GM18520 (cell line): Measurements from ENCODE around the gene CD72.
"Not testable (repeated sequence)": the region's sequence is repeated elsewhere in the genome, so short reads cannot be mapped to it uniquely, and the experiment has no call there.

ENCODE experiments used
- ATAC-seq: cut with Tn5 transposase; IDR thresholded peaks from one replicate; pipeline ENCODE4 v1.9.1; 2021; ENCODE audit not compliant: unreplicated experiment

CD72 gene

DNA sequence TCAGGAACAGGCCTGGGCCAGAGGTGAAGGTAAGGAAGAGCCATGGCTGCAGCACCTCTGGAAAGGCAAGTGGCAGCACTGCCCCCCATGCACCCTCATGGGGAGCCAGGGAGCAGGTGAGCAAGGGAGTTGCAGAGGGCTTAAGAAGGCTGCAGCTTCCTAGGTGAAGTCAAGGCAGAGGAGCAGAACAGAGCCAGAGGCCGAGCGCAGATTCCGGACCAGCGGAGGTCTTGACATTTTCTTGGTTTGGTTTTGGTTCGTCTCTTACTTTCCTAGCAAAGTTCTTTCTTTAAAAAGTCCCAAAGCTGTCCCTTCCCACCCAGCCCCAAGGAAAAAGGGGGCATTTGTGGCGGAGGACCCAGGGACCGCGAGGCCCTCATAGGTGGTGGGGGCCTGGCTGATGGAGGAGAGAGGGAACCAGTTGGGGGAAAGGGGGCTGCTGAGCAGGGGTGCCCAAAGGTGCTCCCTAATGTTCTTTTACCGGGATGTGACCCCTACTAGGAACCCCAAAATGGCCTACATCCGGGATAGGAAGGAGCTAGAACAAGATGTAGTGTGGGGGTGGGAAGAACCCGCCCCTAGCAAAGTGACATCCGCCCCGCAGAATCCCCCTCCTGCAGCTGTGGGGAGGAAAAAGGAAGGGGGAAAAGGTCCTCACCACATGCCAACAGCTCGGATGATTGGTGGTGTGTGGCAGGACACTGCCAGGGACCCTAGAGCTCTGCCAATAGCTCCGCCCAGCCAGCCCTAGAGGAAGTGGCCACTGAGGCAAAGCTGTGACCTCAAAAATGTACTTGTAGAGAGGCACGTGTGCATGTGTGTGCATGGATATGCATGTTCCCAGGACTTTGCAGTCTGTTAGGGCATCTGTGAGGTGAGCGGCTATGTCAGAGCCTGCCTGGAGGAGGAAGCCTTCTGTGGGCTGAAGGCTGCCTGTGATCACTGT, 914 bp upstream of the CD72 start:
- no peak for ATAC-seq

DNA sequence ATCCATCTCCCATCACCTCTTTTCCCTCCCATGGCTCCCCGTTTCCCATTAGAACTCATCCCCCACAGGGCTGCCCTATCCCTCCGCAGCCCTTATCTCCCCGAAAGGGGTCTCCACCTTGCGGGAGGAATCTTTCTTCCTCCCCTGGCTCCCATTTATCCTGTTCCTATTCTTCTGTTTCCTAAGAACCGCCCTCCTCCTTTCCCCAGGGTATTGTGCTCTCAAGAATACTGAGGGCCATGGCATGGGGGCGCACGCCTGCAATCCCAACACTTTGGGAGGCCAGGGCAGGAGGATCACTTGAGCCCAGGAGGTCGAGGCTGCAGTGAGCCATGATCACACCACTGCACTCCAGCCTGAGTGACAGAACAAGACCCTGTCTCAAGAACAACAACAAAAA, 665 bp downstream of the CD72 start:
- ATAC-seq: no peak

DNA sequence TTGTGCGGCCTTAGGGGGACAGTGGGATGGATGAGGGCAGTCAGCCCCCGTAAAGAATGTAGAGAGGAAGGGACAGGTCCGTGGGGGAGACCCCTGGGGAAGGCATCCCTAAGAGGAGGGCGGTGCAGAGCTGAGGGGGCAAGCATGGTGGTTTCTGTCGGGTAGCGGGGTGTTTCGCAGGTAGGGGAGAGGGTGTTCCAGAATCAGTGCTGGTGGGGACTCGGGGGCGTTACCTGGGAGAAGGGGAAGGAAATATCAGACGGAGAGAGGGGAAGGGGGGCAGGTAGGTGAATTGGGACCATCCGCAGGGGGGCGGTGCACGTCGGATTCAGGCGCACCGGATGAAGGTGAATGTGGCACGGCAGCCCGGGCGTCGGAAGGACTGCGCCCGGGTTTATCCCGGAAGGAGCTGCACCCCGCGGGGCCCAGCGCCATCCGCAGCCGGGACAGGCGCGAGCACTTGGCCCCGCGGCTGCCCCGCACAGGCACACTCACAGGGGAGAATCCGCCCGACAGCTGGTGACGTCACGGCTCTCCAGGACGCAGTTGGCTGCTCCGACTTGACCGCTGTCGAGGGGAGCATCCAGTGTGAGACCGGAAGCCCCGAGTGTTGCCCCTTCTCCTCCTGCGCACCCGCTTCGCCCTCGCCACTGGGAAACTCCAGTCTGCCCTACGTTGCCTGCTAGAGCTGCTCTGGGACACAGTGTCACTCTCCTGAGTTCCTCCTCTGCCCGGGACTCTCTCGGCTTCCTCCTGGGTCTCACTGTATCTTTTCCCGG, 1.3 kb downstream of the CD72 start:
- peak; percentile 35 for ATAC-seq

DNA sequence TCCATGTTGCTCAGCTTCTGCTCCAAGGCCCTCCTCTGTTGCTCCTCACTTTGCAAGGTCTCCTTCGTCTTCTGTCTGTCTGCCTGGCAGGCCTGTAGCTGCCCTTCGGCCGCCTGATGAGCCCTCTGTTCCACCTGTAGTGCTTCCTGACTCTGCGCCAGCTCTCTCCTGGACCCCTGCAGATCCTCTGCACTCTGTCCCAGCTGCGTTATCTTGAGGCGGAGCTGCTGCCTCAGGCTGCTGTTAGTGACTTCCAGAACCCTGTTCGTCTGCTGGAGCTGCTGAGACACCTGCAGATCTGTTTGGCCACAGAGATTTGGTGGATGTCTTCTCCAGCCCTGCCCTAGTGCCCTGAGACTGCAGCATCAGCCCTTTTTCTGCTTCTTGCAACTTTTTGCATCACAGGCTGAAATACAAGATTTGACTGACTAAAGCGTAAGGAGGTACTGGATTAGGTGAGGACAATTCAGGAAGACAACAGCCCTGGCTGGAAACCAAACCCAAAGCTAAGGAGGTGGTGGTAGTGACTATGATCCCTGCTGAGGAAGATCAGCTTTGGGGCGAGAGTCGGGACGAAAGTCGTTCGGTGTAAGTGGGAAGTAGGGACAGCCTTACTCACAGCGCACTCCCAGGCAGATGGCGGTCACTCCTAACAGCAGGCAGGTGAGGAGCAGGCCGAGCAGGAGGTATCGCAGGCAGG, 2.1 kb downstream of the CD72 start:
- no peak for ATAC-seq

DNA sequence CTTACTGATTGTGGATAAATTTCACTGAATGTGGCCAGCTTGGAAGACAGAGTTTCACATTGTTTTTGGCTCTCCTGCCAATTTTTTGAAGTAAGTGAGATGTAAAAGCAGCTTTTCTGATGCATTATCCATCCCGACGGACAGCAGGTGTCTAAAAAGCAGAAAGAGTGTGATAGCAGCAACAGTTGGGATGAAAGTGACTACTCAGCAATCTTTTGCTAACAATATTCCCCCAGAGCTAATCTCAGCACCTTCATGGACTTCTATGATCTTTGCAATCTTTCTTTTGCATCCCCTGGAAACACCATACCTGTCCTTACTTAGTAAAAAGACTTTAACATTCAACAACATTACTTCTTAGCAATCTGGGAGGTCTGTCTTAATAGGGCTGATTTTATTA, 5.4 kb downstream of the CD72 start:
- ATAC-seq: no peak

DNA sequence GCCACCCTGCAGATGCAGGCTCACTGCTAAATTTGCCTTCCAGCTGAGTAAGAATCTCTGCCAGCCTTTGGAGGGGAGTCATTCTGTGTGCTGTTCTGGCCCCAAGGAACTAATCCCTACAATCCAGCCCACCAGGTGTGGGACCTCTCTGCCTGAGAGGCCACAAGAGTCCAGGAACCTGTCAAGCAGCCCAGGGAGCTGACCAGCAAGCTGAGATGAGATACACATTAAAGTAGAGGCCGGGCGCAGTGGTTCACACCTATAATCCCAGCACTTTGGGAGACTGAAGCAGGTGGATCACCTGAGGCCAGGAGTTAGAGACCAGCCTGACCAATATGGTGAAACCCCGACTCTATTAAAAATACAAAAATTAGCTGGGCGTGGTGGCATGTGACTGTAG, 6.1 kb downstream of the CD72 start:
- not testable (repeated sequence) for ATAC-seq

DNA sequence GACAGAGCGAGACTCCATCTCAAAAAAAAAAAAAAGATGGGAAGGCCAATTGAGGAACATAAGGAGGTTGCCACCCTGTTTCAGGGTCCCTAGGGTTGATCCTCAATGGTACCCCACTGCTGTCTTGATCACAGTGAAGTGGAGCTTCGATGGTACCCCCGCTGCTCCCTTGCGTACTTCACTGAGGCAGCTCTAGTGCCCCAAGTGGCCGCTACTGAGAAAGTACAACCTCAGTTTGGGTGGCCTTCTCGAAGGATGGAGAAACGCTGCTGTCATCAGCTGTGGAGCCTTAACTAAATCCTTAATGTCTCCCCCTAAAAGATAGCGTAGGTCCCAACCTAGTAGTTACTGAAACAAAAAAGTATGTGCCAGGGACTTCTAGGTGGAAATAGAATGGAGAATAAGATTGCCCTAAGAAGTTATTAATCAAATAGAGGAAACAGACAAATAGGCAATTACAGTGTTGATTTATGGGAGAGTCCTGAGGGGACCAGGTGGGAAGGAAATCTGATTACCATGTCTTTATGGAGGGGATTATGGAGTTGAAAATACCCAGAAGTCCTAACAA, 6.9 kb downstream of the CD72 start:
- ATAC-seq: no peak

DNA sequence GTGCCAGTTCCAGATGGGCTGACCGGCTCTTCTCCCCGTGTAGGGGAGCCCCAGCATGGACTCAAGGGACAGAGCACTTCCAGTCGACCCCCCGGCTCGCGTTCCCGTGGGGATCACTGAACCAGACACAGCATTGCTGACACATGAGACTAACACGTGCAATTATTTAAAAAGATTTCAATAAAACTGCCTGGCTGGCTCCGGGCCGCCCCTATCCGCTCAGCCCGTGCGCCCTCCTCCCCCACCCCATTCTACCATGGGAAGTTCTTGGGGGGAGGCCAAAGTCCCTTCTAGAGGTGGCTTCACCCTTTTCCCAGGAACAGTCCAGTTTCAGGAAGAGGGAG, 8.4 kb downstream of the CD72 start:
- ATAC-seq: no peak

DNA sequence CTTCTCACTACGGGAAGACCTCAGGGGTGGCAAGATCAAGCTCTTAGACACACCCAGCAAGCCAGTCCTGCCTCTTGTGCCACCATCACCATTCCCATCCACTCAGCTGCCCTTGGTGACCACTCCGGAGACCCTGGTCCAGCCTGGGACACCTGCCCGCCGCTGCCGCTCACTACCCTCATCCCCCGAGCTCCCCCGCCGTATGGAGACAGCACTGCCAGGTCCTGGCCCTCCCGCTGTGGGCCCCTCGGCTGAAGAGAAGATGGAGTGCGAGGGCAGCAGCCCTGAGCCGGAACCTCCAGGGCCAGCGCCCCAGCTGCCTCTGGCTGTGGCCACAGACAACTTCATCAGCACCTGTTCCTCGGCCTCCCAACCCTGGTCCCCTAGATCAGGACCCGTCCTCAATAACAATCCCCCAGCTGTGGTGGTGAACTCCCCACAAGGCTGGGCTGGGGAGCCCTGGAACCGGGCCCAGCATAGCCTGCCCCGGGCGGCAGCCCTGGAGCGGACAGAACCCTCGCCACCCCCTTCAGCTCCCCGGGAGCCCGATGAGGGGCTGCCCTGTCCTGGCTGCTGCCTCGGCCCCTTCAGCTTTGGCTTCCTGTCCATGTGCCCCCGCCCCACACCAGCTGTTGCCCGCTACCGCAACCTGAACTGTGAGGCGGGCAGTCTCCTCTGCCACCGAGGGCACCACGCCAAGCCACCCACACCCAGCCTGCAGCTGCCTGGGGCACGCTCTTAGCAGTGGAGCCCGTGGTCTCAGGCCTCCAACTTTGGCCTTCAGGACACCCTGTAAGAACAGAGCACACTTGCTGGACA, 9.0 kb downstream of the CD72 start:
- no peak for ATAC-seq

DNA sequence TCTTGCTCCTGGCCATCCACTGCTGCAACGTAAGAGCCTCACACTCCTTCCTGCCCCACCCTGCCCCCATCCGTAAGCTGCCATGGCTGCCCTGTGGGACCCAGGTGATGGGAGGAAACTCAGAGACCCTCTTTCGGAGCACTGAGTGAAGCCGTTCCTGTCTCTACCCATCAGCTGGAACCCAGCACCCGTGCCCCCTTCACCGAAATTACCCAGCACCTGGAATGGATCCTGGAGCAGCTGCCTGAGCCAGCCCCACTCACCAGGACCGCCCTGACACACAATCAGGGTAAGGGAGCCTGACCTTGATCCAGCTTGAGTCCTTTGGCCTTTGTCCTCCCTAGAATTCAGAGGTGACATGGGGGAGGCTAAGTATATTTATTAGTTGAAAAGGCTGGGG, 10.0 kb downstream of the CD72 start:
- ATAC-seq: no peak

DNA sequence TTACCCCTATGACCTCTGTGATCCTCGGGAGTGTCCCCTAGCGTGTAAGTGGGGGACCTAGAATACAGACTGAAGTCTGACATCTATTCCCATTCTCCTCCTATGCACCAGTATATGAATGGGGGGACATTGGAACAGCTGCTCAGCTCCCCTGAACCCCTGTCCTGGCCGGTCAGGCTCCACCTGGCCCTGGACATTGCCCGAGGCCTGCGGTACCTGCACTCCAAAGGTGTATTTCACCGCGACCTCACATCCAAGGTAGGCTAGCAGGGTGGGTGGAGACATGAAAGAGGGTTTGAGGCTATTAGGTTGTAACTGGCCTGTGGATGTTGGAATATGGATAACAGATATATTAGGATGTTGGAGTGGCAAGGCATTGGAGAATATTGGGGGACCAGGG, 11.5 kb downstream of the CD72 start:
- no peak for ATAC-seq

DNA sequence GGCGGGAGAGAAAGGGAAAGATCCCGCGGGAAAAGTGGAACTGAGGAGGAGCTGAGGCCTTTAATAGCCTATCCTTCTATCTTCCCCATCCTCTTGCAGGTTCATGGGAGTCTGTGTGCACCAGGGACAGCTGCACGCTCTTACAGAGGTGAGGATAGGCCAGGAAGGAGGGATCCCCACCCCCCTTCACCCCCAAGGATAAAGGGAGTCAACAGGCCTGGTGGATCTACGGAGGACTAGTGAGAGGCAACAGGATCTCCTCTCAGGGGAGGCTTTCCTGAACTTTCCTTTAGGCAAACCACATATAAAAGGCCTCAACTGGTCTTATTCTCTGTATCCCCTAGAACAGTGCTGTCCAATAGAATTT, 12.1 kb downstream of the CD72 start:
- ATAC-seq: no peak

DNA sequence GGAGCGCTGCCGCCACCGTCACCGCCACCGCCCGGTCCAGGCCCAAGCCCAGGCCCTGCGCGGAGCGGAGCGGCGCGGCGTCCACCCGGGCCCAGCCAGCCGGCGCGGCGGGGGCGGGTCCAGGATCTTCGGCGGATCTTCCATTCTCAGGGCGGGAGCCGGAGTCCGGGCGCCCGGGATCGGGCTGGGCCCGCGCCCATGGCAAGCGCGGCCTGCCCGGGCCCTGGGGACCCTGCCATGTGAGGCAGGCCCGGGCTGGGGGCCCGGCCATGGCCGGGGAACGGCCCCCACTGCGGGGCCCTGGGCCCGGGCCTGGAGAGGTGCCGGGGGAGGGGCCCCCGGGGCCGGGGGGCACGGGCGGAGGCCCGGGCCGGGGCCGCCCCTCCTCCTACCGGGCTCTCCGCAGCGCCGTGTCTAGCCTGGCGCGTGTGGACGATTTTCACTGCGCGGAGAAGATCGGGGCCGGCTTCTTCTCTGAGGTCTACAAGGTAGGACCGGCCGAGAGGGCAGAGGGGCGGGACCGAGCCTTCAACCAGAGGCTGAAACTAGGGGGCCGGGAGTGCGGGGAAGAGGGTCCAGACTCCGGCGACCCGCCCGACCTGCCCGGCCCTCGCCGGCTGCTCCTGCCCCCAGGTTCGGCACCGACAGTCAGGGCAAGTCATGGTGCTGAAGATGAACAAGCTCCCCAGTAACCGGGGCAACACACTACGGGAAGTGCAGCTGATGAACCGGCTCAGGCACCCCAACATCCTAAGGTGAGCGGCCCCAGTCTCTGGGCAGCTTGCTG, 12.7 kb downstream of the CD72 start:
- peak; percentile 11 for ATAC-seq

DNA sequence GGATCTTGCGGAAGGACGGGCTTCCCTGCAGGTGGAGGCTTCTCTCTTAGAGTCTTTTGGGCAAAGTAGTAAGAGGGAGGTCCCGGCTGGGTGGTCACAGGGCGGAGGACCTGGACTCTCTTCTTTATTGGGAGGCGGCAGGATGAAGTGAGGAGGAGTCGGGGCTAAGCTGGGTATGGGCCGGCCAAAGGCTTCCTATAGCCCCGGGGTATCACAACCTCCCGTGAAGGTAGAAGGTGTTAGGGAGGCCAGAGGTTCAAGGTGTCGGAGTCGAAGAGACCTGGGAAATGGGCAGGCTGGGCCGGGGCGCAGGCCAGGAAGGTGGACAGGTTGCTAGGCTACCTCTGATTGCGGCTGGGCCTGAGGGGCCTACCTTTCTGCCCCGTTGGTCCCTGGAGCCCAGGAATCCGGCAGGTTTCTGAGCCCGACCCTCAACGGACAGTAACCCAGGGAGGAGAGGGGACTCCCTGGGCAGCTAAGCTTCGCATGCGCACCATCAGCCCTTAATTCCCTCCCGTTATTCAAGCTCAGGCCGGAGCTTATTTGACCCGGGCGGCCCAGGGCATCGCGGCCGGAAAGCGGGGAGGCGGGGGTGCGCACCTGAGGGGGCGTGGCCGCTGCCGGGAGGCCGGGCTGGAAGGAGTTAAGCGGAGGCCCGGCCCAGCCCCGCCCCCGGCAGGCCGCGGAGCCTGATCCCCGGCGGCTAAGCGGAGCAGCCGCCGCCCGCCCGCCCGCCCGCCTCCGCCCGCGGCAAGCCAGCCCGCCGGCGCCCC, 13.4 kb downstream of the CD72 start, which contains the start of gene TESK1:
TSS of gene TESK1 (plus strand) at position 685 of the 773 bp plus-strand sequence. CDS start 358 bp downstream, outside the sequence.
- peak; percentile 31 for ATAC-seq

DNA sequence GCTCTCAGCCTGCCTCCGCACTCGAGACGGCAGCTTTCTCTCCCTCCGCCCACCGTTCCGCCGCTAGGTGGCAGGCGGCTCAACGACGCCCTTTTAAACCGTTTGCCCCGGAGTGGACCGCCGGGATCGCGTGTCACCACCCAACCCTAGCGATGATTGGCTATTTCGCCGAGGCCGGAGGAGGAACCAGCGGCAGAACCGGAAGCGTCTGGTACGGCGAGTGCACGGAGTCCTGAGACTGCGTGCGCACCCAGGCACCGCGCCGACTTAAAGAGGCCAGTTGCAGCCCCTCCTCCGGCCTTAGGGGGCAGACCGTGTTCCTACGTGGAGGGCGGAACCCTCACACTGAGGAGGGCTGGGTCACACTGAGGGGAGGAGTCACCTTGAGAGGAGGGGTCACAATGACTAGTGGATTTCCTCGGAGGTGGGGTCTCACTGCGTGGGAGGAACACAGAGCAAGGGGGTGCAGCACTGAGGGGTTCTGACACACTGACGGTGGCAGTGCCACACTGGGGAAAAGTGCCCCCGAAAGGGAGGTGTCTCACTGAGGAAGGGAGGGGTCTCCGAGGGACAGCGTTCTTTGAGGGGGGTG, 14.1 kb downstream of the CD72 start:
- ATAC-seq: peak; percentile 85

DNA sequence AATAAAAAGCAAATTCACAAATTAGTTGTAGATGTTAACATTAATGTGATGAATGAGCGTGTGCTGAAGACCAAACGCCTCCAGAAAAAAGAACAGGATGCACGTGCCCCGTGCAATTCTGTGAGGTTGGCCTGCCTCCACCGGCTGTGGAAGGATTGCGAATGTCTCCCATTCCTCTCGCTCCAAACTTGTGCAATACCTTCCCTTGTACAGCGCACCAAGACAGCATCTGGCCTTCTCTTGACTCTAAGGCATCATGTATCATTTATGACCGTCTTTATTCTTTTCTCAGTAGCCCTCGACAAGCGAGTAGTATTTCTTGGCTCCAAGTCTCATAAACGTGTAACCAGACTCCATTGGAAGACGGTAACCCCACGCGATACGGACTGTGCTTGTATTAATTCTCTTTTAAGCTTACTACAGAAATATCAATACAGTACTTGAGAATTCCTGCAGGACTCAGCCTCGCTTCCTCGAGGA, 14.7 kb downstream of the CD72 start:
- ATAC-seq: no peak

DNA sequence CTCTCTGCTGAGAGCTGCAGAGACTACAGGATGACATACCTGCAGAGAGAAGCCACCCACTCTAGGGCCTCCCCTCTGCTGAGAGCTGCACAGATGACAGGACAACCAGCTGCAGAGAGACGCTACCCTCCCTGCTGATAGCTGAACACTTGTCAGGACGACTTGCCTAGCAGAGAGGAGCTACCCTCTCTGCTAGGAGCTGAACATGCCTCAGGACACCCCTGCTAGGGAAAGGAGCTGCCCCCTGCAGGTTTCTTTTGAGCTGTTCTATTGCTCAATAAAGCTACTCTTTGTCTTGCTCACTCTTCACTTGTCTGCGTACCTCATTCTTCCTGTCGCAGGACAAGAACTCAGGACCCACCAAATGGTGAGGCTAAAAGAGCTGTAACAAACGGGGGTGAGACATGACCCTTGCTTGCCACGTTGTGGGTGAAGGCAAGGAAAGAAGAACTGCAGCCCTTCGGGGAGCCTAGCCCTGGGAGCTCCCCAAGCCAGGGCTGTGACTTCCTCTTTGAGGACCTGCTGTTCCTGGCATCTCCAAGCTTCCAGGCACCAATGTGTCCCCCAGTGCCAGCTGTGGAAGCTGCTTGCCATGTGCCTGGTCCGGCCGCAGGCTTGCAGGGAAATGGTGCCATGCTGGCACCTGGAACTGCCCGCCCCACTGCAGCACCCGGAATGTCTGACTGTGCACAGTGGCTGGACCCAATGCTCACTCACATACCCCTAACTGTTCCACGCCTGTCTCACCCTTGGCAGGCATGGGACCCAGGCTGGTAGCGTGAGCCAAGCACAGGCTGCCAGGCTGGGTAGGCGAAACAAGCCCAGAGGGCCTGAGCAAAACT, 18.2 kb downstream of the CD72 start:
- no peak for ATAC-seq
